Upper lobe of right lung (tissue), 1 donor: ENCODE measurements around the gene TTLL11. TPM values are rescaled to one million over a fixed set of nuclear protein-coding genes. Genes with fewer than 3 reads are reported as not detected.

Source experiments
- ATAC-seq: fragments of 200-7000 bp; cut with Tn5 transposase; one replicate; pipeline ENCODE4 v1.9.1; 2020; ENCODE audit warnings: mild to moderate bottlenecking, moderate library complexity
- DNase-seq: peaks from one replicate; pipeline ENCODE4 v3.0.0-alpha.2; 2020
- H3K27ac ChIP-seq: fragments of 200-600 bp; one replicate; pipeline ENCODE4 v1.8.0; 2022
- H3K27me3 ChIP-seq: fragments of 200-600 bp; one replicate; pipeline ENCODE4 v1.8.0; 2022; ENCODE audit warnings: mild to moderate bottlenecking
- H3K36me3 ChIP-seq: fragments of 200-600 bp; one replicate; pipeline ENCODE4 v1.8.0; 2022
- H3K4me1 ChIP-seq: fragments of 200-600 bp; one replicate; pipeline ENCODE4 v1.8.0; 2022
- H3K4me3 ChIP-seq: fragments of 200-600 bp; one replicate; pipeline ENCODE4 v1.8.0; 2022; ENCODE audit warnings: mild to moderate bottlenecking
- H3K9me3 ChIP-seq: fragments of 200-600 bp; one replicate; pipeline ENCODE4 v1.8.0; 2022
- CTCF ChIP-seq: fragments of 200-600 bp; IDR thresholded peaks from one replicate; pipeline ENCODE4 v1.8.0; 2022; ENCODE audit warnings: antibody characterized with exemption
- intact Hi-C: fragments of 100-400 bp; cut with DNase I; formaldehyde crosslinking; loops from one replicate; pipeline ENCODE4 v1.11.0; 2022
- total RNA-seq: library from RNA; stranded (reverse); fragmentation: NEBNext Ultra II Directional; extraction: Animal tissue kit (Norgen Biotek cat#: 25700); gene quantifications from one replicate; pipeline ENCODE4 v1.2.1, GENCODE V29; 2021
- donor health status: DM: no; HTN: yes; CAD: no; lungs with severe emphysema.

Gene TTLL11
- total RNA-seq, 1 donor from 2014 or later, result 10.7 TPM

GRCh38 chr9:122135529-122135859, 42.4 kb upstream of the TTLL11 start:
- intact Hi-C loops, result no loop called here
- Histone ChIP-seq H3K27me3 (no peaks in the 10 kb centered on the region), H3K4me1 (no peaks in the 10 kb centered on the region), H3K9me3 (no peaks in the 10 kb centered on the region), H3K27ac (no peak overlapping the region), H3K36me3 (no peaks in the 10 kb centered on the region), H3K4me3 (no peak overlapping the region)
- ATAC-seq, result no peak
- DNase-seq, result no peak
- no peak for TF ChIP-seq CTCF

- H3K27ac ChIP-seq, result no peak overlapping the region
- H3K9me3 ChIP-seq, result no peaks in the 10 kb centered on the region
- H3K4me1 ChIP-seq, result no peaks in the 10 kb centered on the region
- intact Hi-C loops, result no loop called here
- ATAC-seq (no peak), DNase-seq (no peak)
- H3K4me3 ChIP-seq, result no peak overlapping the region
- no peaks in the 10 kb centered on the region for H3K36me3 ChIP-seq
- TF ChIP-seq CTCF, result no peak
- no peaks in the 10 kb centered on the region for H3K27me3 ChIP-seq
Observed at GRCh38 chr9:122134822-122135528, 41.9 kb upstream of the TTLL11 start.

GRCh38 chr9:122133984-122134535, 41.0 kb upstream of the TTLL11 start:
- H3K27me3 ChIP-seq, result no peaks in the 10 kb centered on the region
- DNase-seq, result no peak
- no peak overlapping the region for H3K27ac ChIP-seq
- no peak overlapping the region for H3K4me3 ChIP-seq
- ATAC-seq, result no peak
- no peaks in the 10 kb centered on the region for H3K36me3 ChIP-seq
- H3K4me1 ChIP-seq, result no peaks in the 10 kb centered on the region
- no peaks in the 10 kb centered on the region for H3K9me3 ChIP-seq
- TF ChIP-seq CTCF, result no peak
- intact Hi-C loops, result no loop called here

GRCh38 chr9:122133263-122133983, 40.3 kb upstream of the TTLL11 start:
- intact Hi-C loops, result no loop called here
- no peaks in the 10 kb centered on the region for H3K27me3 ChIP-seq
- H3K27ac ChIP-seq, result no peak overlapping the region
- no peaks in the 10 kb centered on the region for H3K4me1 ChIP-seq
- TF ChIP-seq CTCF, result no peak
- no peaks in the 10 kb centered on the region for H3K36me3 ChIP-seq
- ATAC-seq, result peak; percentile 52
- no peaks in the 10 kb centered on the region for H3K9me3 ChIP-seq
- peak; percentile 3 for DNase-seq
- H3K4me3 ChIP-seq, result no peak overlapping the region

- TF ChIP-seq CTCF, result no peak
Observed at GRCh38 chr9:122132539-122132938, 39.4 kb upstream of the TTLL11 start.

More at GRCh38 chr9:122132539-122132938, 39.4 kb upstream of the TTLL11 start:
- no peaks in the 10 kb centered on the region for H3K36me3 ChIP-seq
- no peaks in the 10 kb centered on the region for H3K9me3 ChIP-seq
- H3K27ac ChIP-seq, result no peak overlapping the region
- no peak for ATAC-seq
- H3K4me3 ChIP-seq, result no peak overlapping the region
- no peaks in the 10 kb centered on the region for H3K27me3 ChIP-seq
- intact Hi-C loops, result no loop called here
- peak; percentile 45 for DNase-seq
- no peaks in the 10 kb centered on the region for H3K4me1 ChIP-seq
